HepG2 (cell line): ENCODE measurements around the gene MASP1. TPM values are rescaled to one million over a fixed set of nuclear protein-coding genes. Genes with fewer than 3 reads are reported as not detected.

Experiments used
- CREB1 ChIP-seq, 2 experiments: fragments of 450-650 bp in 1 of 2; IDR thresholded peaks; 2 replicates each; pipeline ENCODE4 v1.6.1; 2016 to 2017; ENCODE audit warnings: control low read depth in 1 of 2, mild to moderate bottlenecking in 1 of 2, missing compliant biosample characterization in 1 of 2, missing genetic modification characterization in 1 of 2
- MIXL1 ChIP-seq: IDR thresholded peaks from 2 replicates; pipeline ENCODE4 v1.6.1; 2016
- NFKB2 ChIP-seq: sonication (generic); formaldehyde crosslinking; IDR thresholded peaks from 2 replicates; pipeline ENCODE4 v1.4.0; 2020; ENCODE audit warnings: missing genetic modification reagents, borderline replicate concordance
- RFXANK ChIP-seq: IDR thresholded peaks from 2 replicates; pipeline ENCODE4 v1.6.1; 2016
- SRSF1 ChIP-seq: fragments of 200-400 bp; formaldehyde crosslinking; optimal IDR thresholded peaks from 2 replicates; pipeline ENCODE3; 2017; ENCODE audit warnings: mild to moderate bottlenecking, low read depth, low read length, moderate library complexity
- TCF7L2 ChIP-seq: IDR thresholded peaks from 2 replicates; pipeline ENCODE4 v1.6.1; 2011; ENCODE audit warnings: mild to moderate bottlenecking, low read depth, low read length, moderate library complexity
- TERF1 ChIP-seq: sonication (generic); formaldehyde crosslinking; IDR thresholded peaks from 2 replicates; pipeline ENCODE4 v1.8.0; 2022; ENCODE audit warnings: mild to moderate bottlenecking, missing genetic modification reagents, moderate library complexity
- TP53 ChIP-seq: sonication (generic); formaldehyde crosslinking; conservative IDR thresholded peaks from 2 replicates; pipeline ENCODE4 v1.4.0; 2020; ENCODE audit warnings: missing genetic modification reagents
- ZNF263 ChIP-seq: sonication (generic); formaldehyde crosslinking; IDR thresholded peaks from 2 replicates; pipeline ENCODE4 v1.4.0; 2020; ENCODE audit warnings: missing genetic modification reagents
- ZNF343 ChIP-seq: sonication (generic); formaldehyde crosslinking; IDR thresholded peaks from 2 replicates; pipeline ENCODE4 v1.4.0; 2020; ENCODE audit warnings: mild to moderate bottlenecking, missing genetic modification reagents
- polyA plus RNA-seq, 8 experiments: library from polyadenylated mRNA; depleted of rRNA in 3 of 8; stranded (reverse) in 7 of 8; unstranded in 1 of 8; fragments of >200 nt; fragmentation: Illumina TruSeq in 4 of 8; extraction: Trizol in 4 of 8; gene quantifications; 2 replicates each; pipeline versions ENCODE4 v1.2.1 to v1.2.3, GENCODE V29; 2011 to 2016; ENCODE audit warnings: low read depth in 4 of 8, missing spikeins in 1 of 8, mixed read lengths in 1 of 8; ENCODE audit not compliant: insufficient read depth in 1 of 8
- total RNA-seq, 5 experiments: library from RNA; depleted of rRNA; stranded (reverse); fragments of >200 nt; fragmentation: Illumina TruSeq; extraction: Trizol; gene quantifications; 2 replicates each; pipeline ENCODE4 v1.2.3, GENCODE V29; 2016; ENCODE audit warnings: low read depth in 1 of 5
- TF ChIP-seq, protein P1 (sequence below): IDR thresholded peaks from 2 replicates; pipeline ENCODE4 v1.4.0; 2020; ENCODE audit warnings: mild to moderate bottlenecking, missing genetic modification reagents
- TF ChIP-seq, protein P2 (sequence below): sonication (generic); formaldehyde crosslinking; IDR thresholded peaks from 2 replicates; pipeline ENCODE4 v1.5.1; 2020; ENCODE audit warnings: mild to moderate bottlenecking, missing genetic modification reagents, moderate library complexity
- TF ChIP-seq, protein P3 (sequence below): sonication (generic); formaldehyde crosslinking; IDR thresholded peaks from 2 replicates; pipeline ENCODE4 v1.4.0; 2020; ENCODE audit warnings: mild to moderate bottlenecking, missing genetic modification reagents
- TF ChIP-seq, protein P4 (sequence below): sonication (generic); formaldehyde crosslinking; IDR thresholded peaks from 2 replicates; pipeline ENCODE4 v1.4.0; 2020; ENCODE audit warnings: missing genetic modification reagents
- TF ChIP-seq, protein P5 (sequence below), 2 experiments: sonication (generic) in 1 of 2; formaldehyde crosslinking in 1 of 2; IDR thresholded peaks; 2 replicates each; pipeline versions ENCODE4 v1.4.0 to v1.6.1; 2018 to 2020; ENCODE audit warnings: missing genetic modification reagents in 2 of 2, borderline replicate concordance in 1 of 2, low read depth in 1 of 2, mild to moderate bottlenecking in 1 of 2, missing biosample characterization in 1 of 2

Gene MASP1
- total and polyA plus RNA-seq, 2 of the 13 experiments (the other 11 are each of a cell fraction or from before 2014, with no cell fraction given): 10.8 to 56.0 TPM

GRCh38 chr3:187291512-187292132, at the start of gene MASP1 (continued):
- TF ChIP-seq, protein P1, sequence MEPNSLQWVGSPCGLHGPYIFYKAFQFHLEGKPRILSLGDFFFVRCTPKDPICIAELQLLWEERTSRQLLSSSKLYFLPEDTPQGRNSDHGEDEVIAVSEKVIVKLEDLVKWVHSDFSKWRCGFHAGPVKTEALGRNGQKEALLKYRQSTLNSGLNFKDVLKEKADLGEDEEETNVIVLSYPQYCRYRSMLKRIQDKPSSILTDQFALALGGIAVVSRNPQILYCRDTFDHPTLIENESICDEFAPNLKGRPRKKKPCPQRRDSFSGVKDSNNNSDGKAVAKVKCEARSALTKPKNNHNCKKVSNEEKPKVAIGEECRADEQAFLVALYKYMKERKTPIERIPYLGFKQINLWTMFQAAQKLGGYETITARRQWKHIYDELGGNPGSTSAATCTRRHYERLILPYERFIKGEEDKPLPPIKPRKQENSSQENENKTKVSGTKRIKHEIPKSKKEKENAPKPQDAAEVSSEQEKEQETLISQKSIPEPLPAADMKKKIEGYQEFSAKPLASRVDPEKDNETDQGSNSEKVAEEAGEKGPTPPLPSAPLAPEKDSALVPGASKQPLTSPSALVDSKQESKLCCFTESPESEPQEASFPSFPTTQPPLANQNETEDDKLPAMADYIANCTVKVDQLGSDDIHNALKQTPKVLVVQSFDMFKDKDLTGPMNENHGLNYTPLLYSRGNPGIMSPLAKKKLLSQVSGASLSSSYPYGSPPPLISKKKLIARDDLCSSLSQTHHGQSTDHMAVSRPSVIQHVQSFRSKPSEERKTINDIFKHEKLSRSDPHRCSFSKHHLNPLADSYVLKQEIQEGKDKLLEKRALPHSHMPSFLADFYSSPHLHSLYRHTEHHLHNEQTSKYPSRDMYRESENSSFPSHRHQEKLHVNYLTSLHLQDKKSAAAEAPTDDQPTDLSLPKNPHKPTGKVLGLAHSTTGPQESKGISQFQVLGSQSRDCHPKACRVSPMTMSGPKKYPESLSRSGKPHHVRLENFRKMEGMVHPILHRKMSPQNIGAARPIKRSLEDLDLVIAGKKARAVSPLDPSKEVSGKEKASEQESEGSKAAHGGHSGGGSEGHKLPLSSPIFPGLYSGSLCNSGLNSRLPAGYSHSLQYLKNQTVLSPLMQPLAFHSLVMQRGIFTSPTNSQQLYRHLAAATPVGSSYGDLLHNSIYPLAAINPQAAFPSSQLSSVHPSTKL: peak; percentile 5; the same call in 1 of the 2 replicates
- TF ChIP-seq TP53 (no peak), SRSF1 (no peak), NFKB2 (CRISPR knock-in tag) (peak; percentile 65; the same call in 1 of the 2 replicates), MIXL1 (CRISPR knock-in tag) (peak; percentile 11; the same call in 1 of the 2 replicates), CREB1 (IDR thresholded peaks at IDR 0.05) (no peak), CREB1 (CRISPR knock-in tag; IDR thresholded peaks at IDR 0.05) (peak; percentile 22; the same call in 1 of the 2 replicates), ZNF343 (CRISPR knock-in tag) (peak; percentile 45; the same call in 1 of the 2 replicates), TERF1 (CRISPR knock-in tag) (no peak), RFXANK (CRISPR knock-in tag) (no peak), ZNF263 (CRISPR knock-in tag) (peak; percentile 91), TCF7L2 (no peak)
- TF ChIP-seq, protein P2, sequence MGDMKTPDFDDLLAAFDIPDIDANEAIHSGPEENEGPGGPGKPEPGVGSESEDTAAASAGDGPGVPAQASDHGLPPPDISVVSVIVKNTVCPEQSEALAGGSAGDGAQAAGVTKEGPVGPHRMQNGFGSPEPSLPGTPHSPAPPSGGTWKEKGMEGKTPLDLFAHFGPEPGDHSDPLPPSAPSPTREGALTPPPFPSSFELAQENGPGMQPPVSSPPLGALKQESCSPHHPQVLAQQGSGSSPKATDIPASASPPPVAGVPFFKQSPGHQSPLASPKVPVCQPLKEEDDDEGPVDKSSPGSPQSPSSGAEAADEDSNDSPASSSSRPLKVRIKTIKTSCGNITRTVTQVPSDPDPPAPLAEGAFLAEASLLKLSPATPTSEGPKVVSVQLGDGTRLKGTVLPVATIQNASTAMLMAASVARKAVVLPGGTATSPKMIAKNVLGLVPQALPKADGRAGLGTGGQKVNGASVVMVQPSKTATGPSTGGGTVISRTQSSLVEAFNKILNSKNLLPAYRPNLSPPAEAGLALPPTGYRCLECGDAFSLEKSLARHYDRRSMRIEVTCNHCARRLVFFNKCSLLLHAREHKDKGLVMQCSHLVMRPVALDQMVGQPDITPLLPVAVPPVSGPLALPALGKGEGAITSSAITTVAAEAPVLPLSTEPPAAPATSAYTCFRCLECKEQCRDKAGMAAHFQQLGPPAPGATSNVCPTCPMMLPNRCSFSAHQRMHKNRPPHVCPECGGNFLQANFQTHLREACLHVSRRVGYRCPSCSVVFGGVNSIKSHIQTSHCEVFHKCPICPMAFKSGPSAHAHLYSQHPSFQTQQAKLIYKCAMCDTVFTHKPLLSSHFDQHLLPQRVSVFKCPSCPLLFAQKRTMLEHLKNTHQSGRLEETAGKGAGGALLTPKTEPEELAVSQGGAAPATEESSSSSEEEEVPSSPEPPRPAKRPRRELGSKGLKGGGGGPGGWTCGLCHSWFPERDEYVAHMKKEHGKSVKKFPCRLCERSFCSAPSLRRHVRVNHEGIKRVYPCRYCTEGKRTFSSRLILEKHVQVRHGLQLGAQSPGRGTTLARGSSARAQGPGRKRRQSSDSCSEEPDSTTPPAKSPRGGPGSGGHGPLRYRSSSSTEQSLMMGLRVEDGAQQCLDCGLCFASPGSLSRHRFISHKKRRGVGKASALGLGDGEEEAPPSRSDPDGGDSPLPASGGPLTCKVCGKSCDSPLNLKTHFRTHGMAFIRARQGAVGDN (CRISPR knock-in tag): peak; percentile 89
- TF ChIP-seq, protein P3, sequence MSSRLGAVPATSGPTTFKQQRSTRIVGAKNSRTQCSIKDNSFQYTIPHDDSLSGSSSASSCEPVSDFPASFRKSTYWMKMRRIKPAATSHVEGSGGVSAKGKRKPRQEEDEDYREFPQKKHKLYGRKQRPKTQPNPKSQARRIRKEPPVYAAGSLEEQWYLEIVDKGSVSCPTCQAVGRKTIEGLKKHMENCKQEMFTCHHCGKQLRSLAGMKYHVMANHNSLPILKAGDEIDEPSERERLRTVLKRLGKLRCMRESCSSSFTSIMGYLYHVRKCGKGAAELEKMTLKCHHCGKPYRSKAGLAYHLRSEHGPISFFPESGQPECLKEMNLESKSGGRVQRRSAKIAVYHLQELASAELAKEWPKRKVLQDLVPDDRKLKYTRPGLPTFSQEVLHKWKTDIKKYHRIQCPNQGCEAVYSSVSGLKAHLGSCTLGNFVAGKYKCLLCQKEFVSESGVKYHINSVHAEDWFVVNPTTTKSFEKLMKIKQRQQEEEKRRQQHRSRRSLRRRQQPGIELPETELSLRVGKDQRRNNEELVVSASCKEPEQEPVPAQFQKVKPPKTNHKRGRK (CRISPR knock-in tag): no peak
- TF ChIP-seq, protein P4, sequence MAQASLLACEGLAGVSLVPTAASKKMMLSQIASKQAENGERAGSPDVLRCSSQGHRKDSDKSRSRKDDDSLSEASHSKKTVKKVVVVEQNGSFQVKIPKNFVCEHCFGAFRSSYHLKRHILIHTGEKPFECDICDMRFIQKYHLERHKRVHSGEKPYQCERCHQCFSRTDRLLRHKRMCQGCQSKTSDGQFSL: no peak
- TF ChIP-seq, protein P5, sequence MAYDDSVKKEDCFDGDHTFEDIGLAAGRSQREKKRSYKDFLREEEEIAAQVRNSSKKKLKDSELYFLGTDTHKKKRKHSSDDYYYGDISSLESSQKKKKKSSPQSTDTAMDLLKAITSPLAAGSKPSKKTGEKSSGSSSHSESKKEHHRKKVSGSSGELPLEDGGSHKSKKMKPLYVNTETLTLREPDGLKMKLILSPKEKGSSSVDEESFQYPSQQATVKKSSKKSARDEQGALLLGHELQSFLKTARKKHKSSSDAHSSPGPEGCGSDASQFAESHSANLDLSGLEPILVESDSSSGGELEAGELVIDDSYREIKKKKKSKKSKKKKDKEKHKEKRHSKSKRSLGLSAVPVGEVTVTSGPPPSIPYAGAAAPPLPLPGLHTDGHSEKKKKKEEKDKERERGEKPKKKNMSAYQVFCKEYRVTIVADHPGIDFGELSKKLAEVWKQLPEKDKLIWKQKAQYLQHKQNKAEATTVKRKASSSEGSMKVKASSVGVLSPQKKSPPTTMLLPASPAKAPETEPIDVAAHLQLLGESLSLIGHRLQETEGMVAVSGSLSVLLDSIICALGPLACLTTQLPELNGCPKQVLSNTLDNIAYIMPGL (CRISPR knock-in tag; IDR thresholded peaks at IDR 0.05; ENCODE audit: borderline replicate concordance in 1 of 2, low read depth in 1 of 2): peak in 1 of 2 experiments; percentile 50; a peak in 1 of 4 replicates
